KMS-11 (cell line): ENCODE results near the gene CTBP2.

Experiments used
- H2AFZ ChIP-seq: fragments of 200-600 bp; sonication (generic); 2 replicates; pipeline ENCODE4 v1.6.1; 2016; ENCODE audit warnings: antibody characterized with exemption, mixed run types, low read depth
- H3K27ac ChIP-seq: fragments of 200-600 bp; sonication (generic); 2 replicates; pipeline ENCODE4 v1.6.1; 2016; ENCODE audit warnings: mild to moderate bottlenecking, mixed run types
- H3K27me3 ChIP-seq: fragments of 200-600 bp; sonication (generic); 2 replicates; pipeline ENCODE4 v1.6.1; 2017; ENCODE audit warnings: mild to moderate bottlenecking, low read depth, mixed run types, moderate library complexity; ENCODE audit not compliant: insufficient read depth
- H3K36me3 ChIP-seq: fragments of 200-600 bp; sonication (generic); 2 replicates; pipeline ENCODE4 v1.6.1; 2017; ENCODE audit warnings: mild to moderate bottlenecking, mixed run types; ENCODE audit not compliant: insufficient read depth
- H3K4me1 ChIP-seq: fragments of 200-600 bp; sonication (generic); 2 replicates; pipeline ENCODE4 v1.6.1; 2016; ENCODE audit warnings: mild to moderate bottlenecking, low read depth, mixed run types; ENCODE audit not compliant: poor library complexity, severe bottlenecking
- H3K4me2 ChIP-seq: fragments of 200-600 bp; sonication (generic); 2 replicates; pipeline ENCODE4 v1.7.0; 2016; ENCODE audit warnings: mild to moderate bottlenecking, mixed run types
- H3K4me3 ChIP-seq: fragments of 200-600 bp; sonication (generic); IDR thresholded peaks from 2 replicates; pipeline ENCODE4 v1.6.1; 2017; ENCODE audit warnings: low read depth, low read length, mixed read lengths; ENCODE audit not compliant: insufficient read depth
- H3K79me2 ChIP-seq: fragments of 200-600 bp; sonication (generic); 2 replicates; pipeline ENCODE4 v1.6.1; 2016; ENCODE audit warnings: low read depth, mixed run types; ENCODE audit not compliant: insufficient read depth
- H3K9ac ChIP-seq: fragments of 200-600 bp; sonication (generic); 2 replicates; pipeline ENCODE4 v1.6.1; 2016; ENCODE audit warnings: mild to moderate bottlenecking, mixed run types
- H4K20me1 ChIP-seq: fragments of 200-600 bp; sonication (generic); 2 replicates; pipeline ENCODE4 v1.6.1; 2016; ENCODE audit warnings: mild to moderate bottlenecking, mixed run types; ENCODE audit not compliant: insufficient read depth
- TF ChIP-seq, protein P1 (sequence below): fragments of 200-600 bp; sonication (generic); conservative IDR thresholded peaks from 2 replicates; pipeline ENCODE4 v1.6.1; 2017; ENCODE audit warnings: low read depth, mild to moderate bottlenecking, antibody characterized with exemption, low read length, moderate library complexity, mixed read lengths

Gene CTBP2

DNA sequence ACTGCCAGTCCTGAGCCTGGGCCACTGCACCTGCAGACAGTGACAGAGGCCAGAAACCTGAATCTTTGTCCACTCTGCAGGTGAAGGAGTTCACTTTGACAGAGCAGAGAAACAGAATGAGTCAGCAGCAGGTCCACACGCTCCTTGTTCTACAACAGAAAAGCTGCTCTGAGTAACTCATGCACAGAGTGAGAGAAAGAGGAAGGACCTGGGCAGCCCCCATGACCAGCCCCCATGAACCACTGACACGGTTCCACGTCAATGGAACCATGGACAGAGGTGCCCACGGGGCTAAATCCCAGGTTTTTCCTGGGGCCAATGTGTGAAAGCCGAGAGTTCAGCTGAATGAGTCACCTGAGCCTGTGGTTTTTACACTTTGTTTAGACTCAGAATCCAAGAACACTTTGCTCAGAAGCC is 40.8 kb upstream of the CTBP2 start:
- Histone ChIP-seq H3K36me3 (no peaks in the 10 kb centered on the region), H3K4me2 (no peak overlapping the region), H3K79me2 (no peaks in the 10 kb centered on the region), H2AFZ (no peak overlapping the region), H3K27ac (no peak overlapping the region), H3K27me3 (no peaks in the 10 kb centered on the region), H3K4me3 (no peak overlapping the region), H3K9ac (no peak overlapping the region), H4K20me1 (no peaks in the 10 kb centered on the region), H3K4me1 (no peaks in the 10 kb centered on the region)
- TF ChIP-seq, protein P1, sequence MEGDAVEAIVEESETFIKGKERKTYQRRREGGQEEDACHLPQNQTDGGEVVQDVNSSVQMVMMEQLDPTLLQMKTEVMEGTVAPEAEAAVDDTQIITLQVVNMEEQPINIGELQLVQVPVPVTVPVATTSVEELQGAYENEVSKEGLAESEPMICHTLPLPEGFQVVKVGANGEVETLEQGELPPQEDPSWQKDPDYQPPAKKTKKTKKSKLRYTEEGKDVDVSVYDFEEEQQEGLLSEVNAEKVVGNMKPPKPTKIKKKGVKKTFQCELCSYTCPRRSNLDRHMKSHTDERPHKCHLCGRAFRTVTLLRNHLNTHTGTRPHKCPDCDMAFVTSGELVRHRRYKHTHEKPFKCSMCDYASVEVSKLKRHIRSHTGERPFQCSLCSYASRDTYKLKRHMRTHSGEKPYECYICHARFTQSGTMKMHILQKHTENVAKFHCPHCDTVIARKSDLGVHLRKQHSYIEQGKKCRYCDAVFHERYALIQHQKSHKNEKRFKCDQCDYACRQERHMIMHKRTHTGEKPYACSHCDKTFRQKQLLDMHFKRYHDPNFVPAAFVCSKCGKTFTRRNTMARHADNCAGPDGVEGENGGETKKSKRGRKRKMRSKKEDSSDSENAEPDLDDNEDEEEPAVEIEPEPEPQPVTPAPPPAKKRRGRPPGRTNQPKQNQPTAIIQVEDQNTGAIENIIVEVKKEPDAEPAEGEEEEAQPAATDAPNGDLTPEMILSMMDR, result no peak

DNA sequence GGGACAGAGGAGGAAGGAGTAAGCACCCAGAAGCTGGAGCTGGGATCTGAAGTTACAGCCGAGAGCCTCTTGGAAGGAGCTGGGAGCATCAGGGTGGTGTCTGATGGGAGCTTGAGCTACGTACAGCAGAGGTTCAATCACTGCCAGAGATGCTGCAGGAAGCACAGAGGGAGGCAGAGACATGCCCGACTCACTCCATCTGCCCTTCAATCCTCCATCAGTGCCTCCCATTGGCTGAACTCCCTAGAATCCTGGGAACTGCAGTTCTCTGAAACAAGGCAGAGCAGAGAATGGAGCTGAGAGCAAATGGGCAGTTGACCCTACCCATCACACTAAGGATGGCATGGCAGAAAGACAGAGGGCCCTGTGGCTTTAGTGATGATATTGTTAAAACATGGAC is 40.0 kb upstream of the CTBP2 start:
- TF ChIP-seq, protein P1, result no peak
- no peaks in the 10 kb centered on the region for H3K4me1 ChIP-seq
- no peak overlapping the region for H3K9ac ChIP-seq
- H4K20me1 ChIP-seq, result no peaks in the 10 kb centered on the region
- no peaks in the 10 kb centered on the region for H3K36me3 ChIP-seq
- no peaks in the 10 kb centered on the region for H3K27me3 ChIP-seq
- no peaks in the 10 kb centered on the region for H3K79me2 ChIP-seq
- H3K27ac ChIP-seq, result no peak overlapping the region
- H3K4me3 ChIP-seq, result no peak overlapping the region
- H3K4me2 ChIP-seq, result no peak overlapping the region
- H2AFZ ChIP-seq, result no peak overlapping the region

DNA sequence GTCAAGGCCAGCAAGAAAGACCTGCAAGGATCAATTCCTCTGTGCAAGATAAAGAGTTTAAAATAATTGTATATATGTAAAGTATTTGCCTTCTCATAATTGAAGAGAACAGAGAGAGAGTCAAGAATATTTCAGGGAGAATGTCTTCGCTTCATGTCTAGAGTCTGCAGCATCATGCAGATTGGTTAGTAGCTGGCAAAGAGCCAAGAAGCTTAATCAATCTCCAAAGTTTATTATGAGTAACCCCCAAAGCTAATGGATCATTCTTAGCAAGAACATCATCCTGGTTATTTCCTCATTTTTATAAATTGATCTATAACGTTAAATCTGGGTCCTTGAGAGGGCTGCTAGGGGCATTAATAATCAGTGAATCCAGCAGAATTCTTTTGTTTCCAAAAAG is 38.9 kb upstream of the CTBP2 start:
- Histone ChIP-seq H3K36me3 (no peaks in the 10 kb centered on the region), H3K79me2 (no peaks in the 10 kb centered on the region), H3K27ac (no peak overlapping the region), H3K4me2 (no peak overlapping the region), H4K20me1 (no peaks in the 10 kb centered on the region), H3K4me1 (no peaks in the 10 kb centered on the region), H3K4me3 (no peak overlapping the region), H3K9ac (no peak overlapping the region), H3K27me3 (no peaks in the 10 kb centered on the region), H2AFZ (no peak overlapping the region)
- TF ChIP-seq, protein P1, result no peak

DNA sequence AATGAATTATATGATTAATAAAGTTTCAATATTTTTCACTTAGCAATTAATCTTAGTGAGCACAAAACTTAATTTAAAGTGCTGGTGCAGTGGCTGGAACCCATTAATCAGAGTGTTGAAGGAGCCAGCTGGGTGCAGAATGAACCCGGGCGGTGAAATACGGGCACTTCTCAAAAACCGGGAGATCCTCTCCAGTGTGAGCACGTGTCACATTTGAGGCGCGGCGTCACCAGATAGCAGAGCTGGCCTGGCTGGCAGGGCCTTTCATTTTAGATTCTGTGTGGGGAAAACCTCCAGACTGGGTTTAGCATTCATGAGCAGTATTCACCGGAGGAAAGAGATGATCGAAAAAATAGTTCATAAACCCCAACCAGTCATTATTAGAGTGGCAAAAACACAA is 34.5 kb upstream of the CTBP2 start:
- TF ChIP-seq, protein P1, result no peak
- no peak overlapping the region for H3K4me3 ChIP-seq
- no peak overlapping the region for H2AFZ ChIP-seq
- no peaks in the 10 kb centered on the region for H3K27me3 ChIP-seq
- no peak overlapping the region for H3K27ac ChIP-seq
- no peaks in the 10 kb centered on the region for H4K20me1 ChIP-seq
- no peaks in the 10 kb centered on the region for H3K79me2 ChIP-seq
- H3K36me3 ChIP-seq, result no peaks in the 10 kb centered on the region
- no peaks in the 10 kb centered on the region for H3K4me1 ChIP-seq
- H3K9ac ChIP-seq, result no peak overlapping the region
- no peak overlapping the region for H3K4me2 ChIP-seq
